HT1080 (cell line): ENCODE measurements around the gene TMEM207. TPM values are rescaled to one million over a fixed set of nuclear protein-coding genes. Genes with fewer than 3 reads are reported as not detected.
A peak's percentile ranks its signal among the peaks of the same experiment; 100 is the strongest.

Experiments
- DNase-seq: peaks from one replicate; pipeline ENCODE4 v3.0.0-alpha.2; 2015; ENCODE audit warnings: low read depth
- total RNA-seq: library from RNA; depleted of rRNA; stranded (reverse); fragments of >200 nt; shearing (Covaris generic); gene quantifications from 2 replicates; pipeline ENCODE4 v1.2.3, GENCODE V29; 2014; rRNA removed

The TMEM207 gene
- total RNA-seq, 1 experiment from 2014 or later = not detected

GRCh38 chr3:190385731-190386688, 63.7 kb downstream of the TMEM207 start:
- DNase-seq = peak; percentile 97

GRCh38 chr3:190384309-190384756, 65.4 kb downstream of the TMEM207 start:
- DNase-seq = peak; percentile 87

DNA sequence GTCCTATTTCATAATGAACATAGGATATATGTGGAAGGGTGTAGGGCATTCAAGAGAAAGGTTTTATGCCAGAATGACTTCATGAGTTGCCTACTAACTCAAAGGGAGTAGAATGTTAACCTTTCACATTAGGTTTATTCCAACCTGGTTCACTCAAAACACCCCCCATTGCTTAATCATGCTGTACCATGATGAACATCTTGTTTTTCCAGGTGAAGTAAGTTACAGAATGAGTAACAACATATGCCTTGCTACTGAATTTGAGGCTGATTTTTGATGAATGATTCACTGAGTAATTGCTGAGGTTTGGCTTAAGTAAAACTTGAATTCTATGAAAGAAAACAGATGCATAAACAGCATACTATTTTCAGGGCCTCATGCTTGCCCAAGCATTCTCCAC, 67.6 kb downstream of the TMEM207 start:
- peak; percentile 68 for DNase-seq

- no peak for DNase-seq
These were observed 68.3 kb downstream of the TMEM207 start for GRCh38 chr3:190381441-190381840.

DNA sequence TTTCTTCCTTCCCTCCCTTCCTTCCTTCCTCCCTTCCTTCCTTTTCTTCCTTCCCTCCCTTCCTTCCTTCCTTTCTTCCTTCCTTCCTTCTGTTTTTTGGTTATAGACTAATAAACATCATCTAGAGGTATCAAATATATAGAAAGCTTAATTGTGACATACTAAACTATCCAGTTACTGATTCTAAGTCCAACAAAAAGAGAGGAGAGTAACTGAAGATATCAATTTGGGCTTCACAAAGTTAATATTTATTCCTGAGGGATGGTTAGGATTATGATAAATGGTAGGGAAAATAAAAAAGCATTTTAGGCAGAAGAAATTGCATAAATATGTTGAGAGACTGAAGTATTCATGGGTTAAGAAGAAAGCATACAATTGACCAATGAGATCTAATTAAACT, 69.5 kb downstream of the TMEM207 start:
- DNase-seq = no peak

Other genes with a start within 250 kb of the TMEM207 start
- 0.20 and 0.37 TPM in 2 replicates for gene CLDN1, start 127.5 kb downstream of the TMEM207 start, total RNA-seq
- not detected in 2 replicates for gene CLDN16, start 61.7 kb downstream of the TMEM207 start, total RNA-seq
- 21.2 and 27.3 TPM in 2 replicates for gene IL1RAP, start 64.2 kb upstream of the TMEM207 start, total RNA-seq